Natural killer cell treated with Interleukin-12 subunit alpha and Interleukin-12 subunit beta and Interleukin-15 and Interleukin-18, amount 100 ng/mL, for 72 hours (primary cell): ENCODE data around the gene AKTIP. TPM values are rescaled to one million over a fixed set of nuclear protein-coding genes. Genes with fewer than 3 reads are reported as not detected.
"Not testable (repeated sequence)": the region's sequence is repeated elsewhere in the genome, so short reads cannot be mapped to it uniquely, and the experiment has no call there.

Source experiments
- ATAC-seq, 2 donors: fragments of 150-1000 bp; cut with Tn5 transposase in 1 of 2; sonication (Bioruptor Pico), chemical (Tn5 transposase) in 1 of 2; 2 replicates each; pipeline ENCODE4 v1.10.0; 2021
- DNase-seq: peaks from one replicate; pipeline ENCODE4 v3.0.0; 2022; ENCODE audit warnings: low spot score
- H3K27ac Mint-ChIP-seq, 2 donors: 1 replicate in 1 of 2; 2 replicates in 1 of 2; pipeline ENCODE4 v1.8.0; 2022; ENCODE audit warnings: mixed read lengths in 2 of 2, mild to moderate bottlenecking in 1 of 2, moderate library complexity in 1 of 2
- H3K27me3 Mint-ChIP-seq, 2 donors: 1 replicate in 1 of 2; 2 replicates in 1 of 2; pipeline ENCODE4 v1.8.0; 2022; ENCODE audit warnings: mixed read lengths in 2 of 2
- H3K36me3 Mint-ChIP-seq: one replicate; pipeline ENCODE4 v1.8.0; 2022; ENCODE audit warnings: mixed read lengths
- H3K4me1 Mint-ChIP-seq, 2 donors: 1 replicate in 1 of 2; 2 replicates in 1 of 2; pipeline ENCODE4 v1.8.0; 2022; ENCODE audit warnings: low read depth in 2 of 2, mixed read lengths in 2 of 2, mild to moderate bottlenecking in 1 of 2
- H3K4me3 Mint-ChIP-seq: one replicate; pipeline ENCODE4 v1.8.0; 2022; ENCODE audit warnings: mixed read lengths
- H3K9me3 Mint-ChIP-seq: 2 replicates; pipeline ENCODE4 v1.8.0; 2022; ENCODE audit warnings: mixed read lengths
- total RNA-seq, 2 donors: library from RNA; stranded (reverse); gene quantifications; one replicate each; pipeline ENCODE4 v1.2.3, GENCODE V29; 2022

AKTIP gene
- 10 to 100 TPM; 28.0 to 30.2 TPM for total RNA-seq

DNA sequence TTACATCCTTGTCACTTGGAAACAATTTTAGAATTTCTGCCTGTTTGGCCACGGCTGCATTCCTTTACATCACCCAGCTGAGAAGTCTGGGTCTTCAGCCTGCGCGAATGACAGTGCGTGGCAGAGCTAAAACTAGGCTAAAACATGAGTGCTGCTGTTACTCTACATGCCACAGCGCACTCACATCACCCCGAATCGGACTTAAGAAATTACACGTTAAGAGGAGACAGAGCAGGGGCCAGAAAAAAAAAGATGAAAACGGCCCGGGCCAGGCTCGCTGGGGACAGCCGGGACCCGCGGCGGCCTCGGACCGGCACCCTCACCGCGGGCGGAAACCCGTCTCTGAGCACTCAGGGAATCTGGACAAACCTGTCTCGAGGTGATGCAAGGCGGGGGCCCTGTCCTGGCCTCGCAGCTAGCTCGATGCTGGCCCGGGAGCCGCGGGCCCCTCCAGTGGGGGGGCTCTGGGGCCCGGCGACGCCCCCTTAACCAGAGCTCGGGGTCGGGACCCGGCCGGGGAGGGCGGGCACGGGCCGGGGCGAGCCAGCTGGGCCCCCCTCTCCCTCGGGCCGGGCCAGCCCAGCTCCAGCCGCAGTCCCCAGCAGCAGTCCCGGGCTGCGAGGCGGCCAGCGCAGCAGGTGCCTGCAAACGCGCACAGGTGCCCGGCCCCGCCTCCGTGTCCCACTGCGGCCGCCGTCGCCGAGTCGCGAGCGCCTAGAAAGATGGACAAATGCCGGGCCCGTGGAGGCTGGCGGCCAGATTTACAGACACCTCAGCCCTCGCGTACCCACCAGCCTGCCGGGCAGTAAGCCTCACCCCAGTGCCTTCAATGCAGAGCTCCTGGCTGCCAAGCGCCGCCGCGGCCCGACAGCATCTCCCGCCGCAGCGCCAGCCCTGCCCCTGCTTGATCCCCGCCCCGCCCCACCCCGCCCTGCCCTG, at the start of gene AKTIP:
Gene AKTIP, minus strand, starts transcription at position 879 of the 939 bp plus-strand sequence. CDS start 2,950 bp downstream, outside the sequence.
- no peaks in the 10 kb centered on the region for H3K27me3 Mint-ChIP-seq
- H3K4me3 Mint-ChIP-seq = peak within 1 kb of the TSS; percentile 97
- no peaks in the 10 kb centered on the region for H3K9me3 Mint-ChIP-seq
- peaks cover 5% of the 10 kb centered on the region for H3K36me3 Mint-ChIP-seq
- peak within 1 kb of the TSS; percentile 81 to 92 for H3K27ac Mint-ChIP-seq
- peaks cover 34 to 43% of the 10 kb centered on the region in 2 donors for H3K4me1 Mint-ChIP-seq
- no peak for DNase-seq
- peak; percentile 3 to 15 for ATAC-seq

DNA sequence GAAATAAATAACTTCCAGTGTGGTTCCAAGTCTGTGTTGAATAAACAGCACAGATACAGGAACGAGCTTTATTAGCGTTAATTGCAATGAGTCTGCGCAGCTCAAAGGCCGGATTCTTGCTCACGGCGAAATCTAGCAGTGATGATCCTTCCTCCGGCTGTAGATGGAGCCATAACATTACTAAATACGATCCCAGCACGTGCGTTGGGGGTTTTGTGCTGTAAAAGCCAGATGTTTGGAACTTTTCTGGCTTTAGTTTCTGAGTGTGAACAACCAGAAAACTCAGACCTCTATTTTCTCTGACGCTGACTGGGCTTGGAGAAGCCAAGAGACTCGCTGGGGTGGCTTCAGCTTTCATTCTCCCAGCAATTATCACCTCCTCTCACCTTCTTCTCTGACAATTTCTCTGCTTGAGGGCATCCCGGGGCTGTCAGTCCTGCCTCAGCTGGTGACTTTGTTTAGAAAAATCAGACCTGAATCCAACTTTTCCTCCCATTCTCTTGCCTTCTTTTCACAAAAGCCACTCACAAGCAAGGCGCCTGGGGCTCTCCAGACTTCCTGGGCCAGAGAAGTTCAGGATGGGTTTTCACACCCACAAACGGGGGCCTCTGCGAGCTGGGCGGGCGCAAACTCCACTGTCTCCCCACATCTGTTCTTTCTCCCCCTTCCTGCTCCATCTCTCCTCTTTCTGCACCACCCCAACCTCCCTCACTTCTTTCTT, 47.1 kb upstream of the AKTIP start:
- DNase-seq = no peak
- H3K4me1 Mint-ChIP-seq = peaks cover 12 to 16% of the 10 kb centered on the region in 2 donors
- no peaks in the 10 kb centered on the region for H3K36me3 Mint-ChIP-seq
- H3K27me3 Mint-ChIP-seq = peaks cover 15 to 22% of the 10 kb centered on the region in 2 donors
- H3K4me3 Mint-ChIP-seq = no peak overlapping the region
- ATAC-seq = peak; percentile 67 to 74
- no peaks in the 10 kb centered on the region for H3K9me3 Mint-ChIP-seq
- peak overlapping the region in 1 of 2 donors; percentile 23 for H3K27ac Mint-ChIP-seq

DNA sequence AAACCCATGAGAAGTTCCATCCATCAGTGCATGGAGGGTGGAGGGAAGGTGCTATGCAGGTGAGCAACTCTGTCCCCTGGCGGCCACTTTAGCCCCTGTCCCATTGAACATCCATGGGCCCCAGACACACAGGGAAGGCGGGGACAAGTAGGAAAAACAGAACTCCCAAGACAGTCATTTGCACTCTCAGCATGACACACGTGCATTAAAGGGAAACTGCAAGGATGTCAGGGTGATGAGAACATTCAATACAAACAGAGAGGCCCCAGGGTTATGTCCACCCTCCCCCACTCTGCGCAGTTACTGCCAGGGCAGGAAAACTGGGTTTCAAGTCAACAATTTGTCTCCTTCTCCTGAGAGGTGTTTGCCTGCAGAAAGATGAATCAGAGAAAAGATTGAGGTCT, 44.0 kb upstream of the AKTIP start:
- no peak for DNase-seq
- no peak overlapping the region for H3K4me3 Mint-ChIP-seq
- H3K27ac Mint-ChIP-seq = no peak overlapping the region
- peaks cover 19 to 30% of the 10 kb centered on the region in 2 donors for H3K27me3 Mint-ChIP-seq
- peaks cover 12 to 19% of the 10 kb centered on the region in 2 donors for H3K4me1 Mint-ChIP-seq
- no peaks in the 10 kb centered on the region for H3K36me3 Mint-ChIP-seq
- no peaks in the 10 kb centered on the region for H3K9me3 Mint-ChIP-seq
- ATAC-seq = no peak

DNA sequence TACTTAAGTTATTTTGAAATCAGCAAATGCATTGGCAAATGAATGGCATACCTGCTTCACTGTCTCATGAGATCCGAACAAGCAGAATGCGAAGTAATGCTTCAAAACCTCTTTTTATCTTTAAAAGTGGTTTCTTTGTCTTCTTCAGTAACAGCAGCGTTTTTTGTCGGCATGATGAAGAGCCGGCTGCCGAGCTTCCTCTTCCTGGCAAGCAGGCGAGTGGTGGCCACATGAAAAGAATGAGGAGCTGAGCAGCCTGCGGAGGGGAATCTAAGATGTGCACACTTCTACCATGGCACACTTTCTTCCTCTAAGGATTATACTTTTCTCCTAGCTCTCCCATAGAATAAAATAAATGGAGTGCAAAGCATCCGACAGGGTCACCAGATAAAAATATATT, 42.4 kb upstream of the AKTIP start:
- H3K36me3 Mint-ChIP-seq = no peaks in the 10 kb centered on the region
- H3K9me3 Mint-ChIP-seq = no peaks in the 10 kb centered on the region
- H3K4me1 Mint-ChIP-seq = peaks cover 5 to 14% of the 10 kb centered on the region in 2 donors
- DNase-seq (no peak), ATAC-seq (no peak)
- peaks cover 11 to 30% of the 10 kb centered on the region in 2 donors for H3K27me3 Mint-ChIP-seq
- H3K4me3 Mint-ChIP-seq = peak overlapping the region; percentile 2
- no peak overlapping the region for H3K27ac Mint-ChIP-seq

DNA sequence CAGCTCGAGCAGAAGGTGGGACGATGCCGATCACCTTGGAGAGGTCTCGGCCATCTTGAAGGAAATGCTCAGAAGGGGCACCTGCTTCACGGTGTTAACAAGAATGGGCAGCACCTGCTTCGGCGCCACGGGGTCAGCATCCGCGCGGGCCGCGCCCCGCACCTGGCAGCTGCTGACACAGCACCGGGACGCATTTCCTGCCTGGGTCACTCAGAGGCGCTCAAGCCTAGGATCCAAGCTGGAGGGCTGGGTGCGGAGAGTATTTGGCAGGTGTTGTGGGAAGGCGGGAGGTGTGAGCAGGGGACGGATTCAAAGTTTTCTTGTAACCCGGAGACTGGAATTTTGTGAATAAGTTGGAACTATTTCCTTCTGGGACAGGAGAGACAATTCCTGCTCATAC, 39.3 kb upstream of the AKTIP start:
- no peak for DNase-seq
- H3K27ac Mint-ChIP-seq = no peak overlapping the region
- peaks cover 6 to 16% of the 10 kb centered on the region in 2 donors for H3K27me3 Mint-ChIP-seq
- H3K4me1 Mint-ChIP-seq = peaks cover 11 to 16% of the 10 kb centered on the region in 2 donors
- H3K36me3 Mint-ChIP-seq = peaks cover 5% of the 10 kb centered on the region
- H3K4me3 Mint-ChIP-seq = no peak overlapping the region
- no peak for ATAC-seq
- H3K9me3 Mint-ChIP-seq = no peaks in the 10 kb centered on the region

DNA sequence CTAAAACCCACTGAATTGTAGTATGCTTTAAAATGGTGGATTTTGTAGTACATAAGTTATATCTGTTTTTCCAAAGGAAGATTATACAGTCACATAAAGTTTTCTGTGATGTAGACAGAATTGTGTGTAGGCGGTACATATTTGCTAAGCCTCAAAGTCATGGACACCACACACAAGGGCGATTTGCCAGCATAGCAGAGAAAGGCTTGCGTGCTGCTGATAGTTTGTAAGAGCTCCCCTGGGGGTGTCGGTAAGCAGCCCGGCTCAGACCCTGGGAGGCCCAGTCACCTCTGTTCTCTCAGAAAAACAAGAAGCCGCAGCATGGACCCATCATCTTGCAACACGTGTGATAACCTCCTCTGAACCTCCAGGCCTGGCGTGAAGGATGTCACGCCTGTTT, 38.3 kb upstream of the AKTIP start:
- no peak overlapping the region for H3K27ac Mint-ChIP-seq
- peaks cover 7 to 15% of the 10 kb centered on the region in 2 donors for H3K27me3 Mint-ChIP-seq
- peaks cover 5% of the 10 kb centered on the region for H3K36me3 Mint-ChIP-seq
- ATAC-seq (no peak), DNase-seq (no peak)
- H3K4me3 Mint-ChIP-seq = no peak overlapping the region
- no peaks in the 10 kb centered on the region for H3K9me3 Mint-ChIP-seq
- H3K4me1 Mint-ChIP-seq = peaks cover 15 to 23% of the 10 kb centered on the region in 2 donors

DNA sequence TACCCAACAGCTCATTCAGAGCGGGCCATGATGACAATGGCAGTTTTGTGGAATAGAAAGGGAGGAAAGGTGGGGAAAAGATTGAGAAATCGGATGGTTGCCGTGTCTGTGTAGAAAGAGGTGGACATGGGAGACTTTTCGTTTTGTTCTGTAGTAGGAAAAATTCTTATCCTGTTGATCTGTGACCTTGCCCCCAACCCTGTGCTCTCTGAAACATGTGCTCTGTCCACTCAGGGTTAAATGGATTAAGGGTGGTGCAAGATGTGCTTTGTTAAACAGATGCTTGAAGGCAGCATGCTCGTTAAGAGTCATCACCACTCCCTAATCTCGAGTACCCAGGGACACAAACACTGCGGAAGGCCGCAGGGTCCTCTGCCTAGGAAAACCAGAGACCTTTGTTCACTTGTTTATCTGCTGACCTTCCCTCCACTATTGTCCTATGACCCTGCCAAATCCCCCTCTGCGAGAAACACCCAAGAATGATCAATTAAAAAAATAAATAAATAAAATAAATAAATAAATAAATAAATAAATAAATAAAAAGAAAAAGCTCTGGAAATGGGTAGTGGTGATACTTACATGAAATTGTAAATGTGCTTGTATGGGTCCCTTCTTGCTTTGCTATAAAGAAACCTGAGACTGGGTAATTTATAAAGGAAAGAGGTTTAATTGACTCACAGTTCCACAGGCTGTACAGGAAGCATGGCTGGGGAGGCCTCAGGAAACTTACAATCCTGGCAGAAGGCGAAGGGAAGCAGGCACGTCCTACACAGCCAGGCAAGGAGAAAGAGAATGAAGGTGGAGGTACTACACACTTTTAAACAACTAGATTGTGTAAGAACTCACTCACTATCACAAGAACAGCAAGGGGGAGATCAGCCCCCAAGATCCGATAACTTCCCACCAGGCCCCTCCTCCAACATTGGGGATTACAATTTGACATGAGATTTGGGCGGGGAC, 37.0 kb upstream of the AKTIP start:
- peaks cover 7 to 15% of the 10 kb centered on the region in 2 donors for H3K27me3 Mint-ChIP-seq
- H3K27ac Mint-ChIP-seq = not testable (repeated sequence)

DNA sequence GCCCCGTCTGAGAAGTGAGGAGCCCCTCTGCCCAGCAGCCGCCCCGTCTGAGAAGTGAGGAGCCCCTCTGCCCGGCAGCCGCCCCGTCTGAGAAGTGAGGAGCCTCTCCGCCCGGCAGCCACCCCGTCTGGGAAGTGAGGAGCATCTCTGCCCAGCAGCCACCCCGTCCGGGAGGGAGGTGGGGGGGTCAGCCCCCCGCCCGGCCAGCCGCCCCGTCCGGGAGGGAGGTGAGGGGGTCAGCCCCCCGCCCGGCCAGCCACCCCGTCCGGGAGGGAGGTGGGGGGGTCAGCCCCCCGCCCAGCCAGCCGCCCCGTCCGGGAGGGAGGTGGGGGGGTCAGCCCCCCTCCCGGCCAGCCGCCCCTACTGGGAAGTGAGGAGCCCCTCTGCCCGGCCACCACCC, 36.3 kb upstream of the AKTIP start:
- not testable (repeated sequence) for H3K36me3 Mint-ChIP-seq, H3K4me3 Mint-ChIP-seq, DNase-seq, H3K9me3 Mint-ChIP-seq, H3K27ac Mint-ChIP-seq, ATAC-seq
- H3K4me1 Mint-ChIP-seq = peaks cover 27 to 33% of the 10 kb centered on the region in 2 donors
- H3K27me3 Mint-ChIP-seq = peaks cover 7 to 13% of the 10 kb centered on the region in 2 donors

More for the DNA sequence above, 37.0 kb upstream of the AKTIP start:
- not testable (repeated sequence) for H3K9me3 Mint-ChIP-seq, DNase-seq, H3K36me3 Mint-ChIP-seq, H3K4me3 Mint-ChIP-seq, ATAC-seq
- peaks cover 20 to 28% of the 10 kb centered on the region in 2 donors for H3K4me1 Mint-ChIP-seq

DNA sequence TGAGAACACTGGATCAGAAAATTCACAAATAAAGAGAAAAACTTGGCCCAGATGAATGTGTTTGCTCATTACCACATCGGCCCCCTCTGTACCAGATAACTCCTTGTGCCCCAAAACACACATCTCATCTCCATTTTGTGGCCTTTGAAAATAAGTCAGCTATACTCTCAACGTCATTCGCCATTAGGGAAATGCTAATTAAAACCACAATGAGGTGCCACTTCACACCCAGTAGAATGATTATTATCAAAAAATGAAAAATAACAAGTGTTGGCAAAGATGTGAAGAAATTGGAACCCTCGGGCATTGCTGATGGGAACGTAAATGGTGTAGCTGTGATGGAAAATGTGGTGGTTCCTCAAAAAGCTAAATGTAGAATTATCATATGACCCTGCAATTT, 34.6 kb upstream of the AKTIP start:
- peak overlapping the region; percentile 32 for H3K4me3 Mint-ChIP-seq
- H3K27ac Mint-ChIP-seq = peak overlapping the region in 1 of 2 donors; percentile 54
- peaks cover 4 to 5% of the 10 kb centered on the region in 2 donors for H3K27me3 Mint-ChIP-seq
- ATAC-seq = no peak
- DNase-seq = no peak
- H3K4me1 Mint-ChIP-seq = peaks cover 31 to 38% of the 10 kb centered on the region in 2 donors
- H3K9me3 Mint-ChIP-seq = no peaks in the 10 kb centered on the region
- H3K36me3 Mint-ChIP-seq = peaks cover 5% of the 10 kb centered on the region

DNA sequence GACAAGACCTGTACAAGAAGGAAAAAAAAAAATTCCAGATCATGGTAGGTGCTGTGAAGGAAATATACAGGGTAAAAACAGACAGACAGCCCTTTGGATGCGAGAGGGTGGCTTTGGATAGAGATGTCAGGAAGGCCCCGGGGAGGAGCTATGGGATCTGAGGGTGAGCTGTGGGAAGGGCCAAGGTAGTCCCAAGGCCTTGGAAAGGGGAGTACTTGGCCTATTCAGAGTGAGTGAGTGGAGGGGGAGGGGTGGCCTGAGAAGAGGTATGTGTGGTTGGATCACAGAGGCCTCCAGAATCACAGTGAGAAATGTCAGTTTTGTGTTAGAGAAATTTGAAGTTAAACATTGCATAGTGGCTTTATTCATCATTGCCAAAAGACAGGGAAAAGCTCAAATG, 31.2 kb upstream of the AKTIP start:
- peak overlapping the region; percentile 49 for H3K4me3 Mint-ChIP-seq
- H3K9me3 Mint-ChIP-seq = no peaks in the 10 kb centered on the region
- H3K27ac Mint-ChIP-seq = peak overlapping the region; percentile 36 to 52
- H3K36me3 Mint-ChIP-seq = peaks cover 5% of the 10 kb centered on the region
- H3K4me1 Mint-ChIP-seq = peaks cover 31 to 38% of the 10 kb centered on the region in 2 donors
- DNase-seq (no peak), ATAC-seq (no peak)
- peaks cover 0 to 2% of the 10 kb centered on the region in 2 donors for H3K27me3 Mint-ChIP-seq

DNA sequence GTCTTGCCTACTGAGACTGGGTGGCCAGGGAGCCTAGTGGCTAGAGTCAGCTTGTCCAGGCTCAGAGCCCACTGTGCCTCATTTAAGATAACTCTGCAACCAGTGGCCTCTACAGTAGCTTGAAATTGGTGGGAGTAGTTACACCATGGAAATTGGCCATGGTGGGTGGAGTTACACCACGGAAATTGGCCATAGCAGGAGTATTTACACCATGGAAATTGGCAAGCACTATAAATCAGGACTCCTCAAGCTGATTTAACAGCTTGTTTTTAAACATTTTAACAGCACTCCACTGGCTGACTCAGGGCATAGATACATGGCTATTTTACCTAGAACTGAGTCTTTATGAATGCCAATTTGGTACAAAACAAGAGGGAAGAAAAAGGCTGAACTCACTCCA, 27.7 kb upstream of the AKTIP start:
- H3K27me3 Mint-ChIP-seq = no peaks in the 10 kb centered on the region

DNA sequence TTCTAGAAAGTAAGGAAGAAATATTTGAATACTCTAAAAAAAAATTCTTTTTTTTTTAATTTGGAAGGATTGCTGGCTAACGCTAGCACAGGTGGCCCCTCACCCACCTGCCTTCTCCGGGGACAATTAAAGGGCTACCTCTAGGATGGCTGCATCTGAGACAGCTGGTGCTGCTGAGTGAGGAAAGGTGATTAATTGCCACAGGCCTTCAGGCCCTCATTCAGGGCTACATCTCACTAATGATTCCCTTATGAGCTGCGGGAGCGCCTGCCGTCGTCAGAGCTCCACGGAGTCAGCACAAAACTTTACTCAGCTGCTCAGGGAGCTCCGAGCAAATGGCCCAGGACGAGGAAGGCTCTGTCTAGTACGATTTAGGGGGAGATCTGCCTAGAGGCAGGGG, 27.0 kb upstream of the AKTIP start:
- H3K4me1 Mint-ChIP-seq = peaks cover 11 to 12% of the 10 kb centered on the region in 2 donors
- no peak overlapping the region for H3K27ac Mint-ChIP-seq
- H3K27me3 Mint-ChIP-seq = no peaks in the 10 kb centered on the region
- ATAC-seq (no peak), DNase-seq (no peak)
- no peaks in the 10 kb centered on the region for H3K9me3 Mint-ChIP-seq
- H3K36me3 Mint-ChIP-seq = no peaks in the 10 kb centered on the region
- H3K4me3 Mint-ChIP-seq = no peak overlapping the region

More for the DNA sequence above, 27.7 kb upstream of the AKTIP start:
- no peak for ATAC-seq
- no peak for DNase-seq
- Mint-ChIP-seq H3K27ac (no peak overlapping the region), H3K9me3 (no peaks in the 10 kb centered on the region), H3K36me3 (no peaks in the 10 kb centered on the region), H3K4me1 (peaks cover 16 to 19% of the 10 kb centered on the region in 2 donors), H3K4me3 (no peak overlapping the region)

DNA sequence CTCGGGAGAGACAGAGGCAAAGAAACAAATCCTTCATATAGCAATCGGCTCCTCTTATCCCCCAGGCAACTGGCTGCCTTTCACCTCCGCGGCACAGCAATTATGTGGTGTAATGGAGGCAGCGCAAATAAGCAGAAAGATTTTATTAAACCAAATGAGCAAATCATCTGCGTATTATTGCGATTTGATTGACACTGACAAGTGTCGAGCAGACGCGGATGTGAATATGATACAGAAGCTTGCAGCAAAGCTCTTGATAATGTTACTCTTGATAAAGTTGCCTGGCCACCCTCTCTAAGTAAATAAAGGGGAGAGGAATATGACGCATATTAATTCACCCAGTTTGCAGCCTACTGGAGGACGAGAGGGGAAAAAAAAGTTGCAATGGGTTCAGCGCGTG, 26.5 kb upstream of the AKTIP start:
- DNase-seq (no peak), ATAC-seq (no peak)
- Mint-ChIP-seq H3K4me1 (peaks cover 6 to 7% of the 10 kb centered on the region in 2 donors), H3K4me3 (no peak overlapping the region), H3K9me3 (no peaks in the 10 kb centered on the region), H3K27ac (no peak overlapping the region), H3K36me3 (no peaks in the 10 kb centered on the region), H3K27me3 (no peaks in the 10 kb centered on the region)
